ENCODE results near the gene TOM1L2. TPM values are rescaled to one million over a fixed set of nuclear protein-coding genes. Genes with fewer than 3 reads are reported as not detected.

The TOM1L2 gene
- total RNA-seq, 1 experiment from 2014 or later, result 35.5 TPM

- ChIA-PET POLR2A (no interaction called here), CTCF (interaction anchor here (0.6 to 5.5 kb wide), 2 partner anchors 31 to 120 kb away, joined by 3 to 92 read pairs; no protein-coding TSS in a partner anchor)
- Mint-ChIP-seq H3K4me3 (ENCODE audit: unreplicated experiment) (no peak overlapping the region), H3K9me3 (ENCODE audit: unreplicated experiment) (no peaks in the 10 kb centered on the region), H3K27ac (ENCODE audit: unreplicated experiment) (no peak overlapping the region), H3K4me1 (ENCODE audit: low read depth, unreplicated experiment) (peaks cover 5% of the 10 kb centered on the region), H3K36me3 (ENCODE audit: insufficient read depth, unreplicated experiment) (peaks cover 13% of the 10 kb centered on the region), H3K27me3 (ENCODE audit: insufficient read depth, unreplicated experiment) (no peaks in the 10 kb centered on the region)
- H3K4me1 ChIP-seq, result no peaks in the 10 kb centered on the region; the same call in 1 of the 2 replicates
- H3K36me3 ChIP-seq (ENCODE audit: control insufficient read depth, insufficient read depth, low read length), result no peaks in the 10 kb centered on the region; the same call in 1 of the 2 replicates
- no peaks in the 10 kb centered on the region for H3K27me3 ChIP-seq (replicated peaks; ENCODE audit: control insufficient read depth, insufficient read depth, low read length)
- no peaks in the 10 kb centered on the region for H3K9me3 ChIP-seq
- no peak for DNase-seq
- TF ChIP-seq CTCF (IDR thresholded peaks at IDR 0.05; ENCODE audit: insufficient read depth in 1 of 2, low read depth in 1 of 2, low read length in 1 of 2, severe bottlenecking in 1 of 2, unreplicated experiment in 1 of 2), result no peak
- no TSS peak for BruUV-seq (replicated peaks)
- H3K4me3 ChIP-seq (ENCODE audit: low read depth, low read length), result no peak overlapping the region
- intact Hi-C loops (cut with micrococcal nuclease; ENCODE audit: unreplicated experiment), result no loop called here
These were observed 84.4 kb downstream of the TOM1L2 start for GRCh38 chr17:17887752-17888304.

- no peak for DNase-seq
- no peaks in the 10 kb centered on the region for H3K9me3 ChIP-seq
- no peaks in the 10 kb centered on the region for H3K27me3 ChIP-seq (replicated peaks; ENCODE audit: control insufficient read depth, insufficient read depth, low read length)
- intact Hi-C loops (cut with micrococcal nuclease; ENCODE audit: unreplicated experiment), result no loop called here
- no peaks in the 10 kb centered on the region for H3K4me1 ChIP-seq
- Mint-ChIP-seq H3K4me3 (ENCODE audit: unreplicated experiment) (no peak overlapping the region), H3K27me3 (ENCODE audit: insufficient read depth, unreplicated experiment) (no peaks in the 10 kb centered on the region), H3K27ac (ENCODE audit: unreplicated experiment) (no peak overlapping the region), H3K9me3 (ENCODE audit: unreplicated experiment) (no peaks in the 10 kb centered on the region), H3K4me1 (ENCODE audit: low read depth, unreplicated experiment) (no peaks in the 10 kb centered on the region), H3K36me3 (ENCODE audit: insufficient read depth, unreplicated experiment) (peaks cover 6% of the 10 kb centered on the region)
- H3K4me3 ChIP-seq (ENCODE audit: low read depth, low read length), result no peak overlapping the region
- no peaks in the 10 kb centered on the region; the same call in 1 of the 2 replicates for H3K36me3 ChIP-seq (ENCODE audit: control insufficient read depth, insufficient read depth, low read length)
- ChIA-PET CTCF (interaction anchor here (1.1 kb wide), 1 partner anchor 32 kb away, joined by 3 read pairs; no protein-coding TSS in a partner anchor), POLR2A (interaction anchor here (0.6 kb wide), 1 partner anchor 176 kb away, joined by 3 read pairs; no protein-coding TSS in a partner anchor)
- no TSS peak for BruUV-seq (replicated peaks)
- no peak for TF ChIP-seq CTCF (IDR thresholded peaks at IDR 0.05; ENCODE audit: insufficient read depth in 1 of 2, low read depth in 1 of 2, low read length in 1 of 2, severe bottlenecking in 1 of 2, unreplicated experiment in 1 of 2)
These were observed 85.5 kb downstream of the TOM1L2 start for GRCh38 chr17:17886726-17887125.

GRCh38 chr17:17886226-17886625 lies 86.0 kb downstream of the TOM1L2 start:
- POLR2A ChIA-PET, result interaction anchor here (0.6 kb wide), 1 partner anchor 176 kb away, joined by 3 read pairs; no protein-coding TSS in a partner anchor
- H3K9me3 Mint-ChIP-seq (ENCODE audit: unreplicated experiment), result no peaks in the 10 kb centered on the region
- no TSS peak for BruUV-seq (replicated peaks)
- Histone ChIP-seq H3K4me1 (no peaks in the 10 kb centered on the region), H3K27me3 (replicated peaks; ENCODE audit: control insufficient read depth, insufficient read depth, low read length) (no peaks in the 10 kb centered on the region), H3K4me3 (ENCODE audit: low read depth, low read length) (no peak overlapping the region), H3K9me3 (no peaks in the 10 kb centered on the region), H3K36me3 (ENCODE audit: control insufficient read depth, insufficient read depth, low read length) (no peaks in the 10 kb centered on the region; the same call in 1 of the 2 replicates)
- no peaks in the 10 kb centered on the region for H3K27me3 Mint-ChIP-seq (ENCODE audit: insufficient read depth, unreplicated experiment)
- CTCF ChIA-PET, result interaction anchor here (1.1 kb wide), 1 partner anchor 33 kb away, joined by 3 read pairs; no protein-coding TSS in a partner anchor
- intact Hi-C loops (cut with micrococcal nuclease; ENCODE audit: unreplicated experiment), result no loop called here
- no peak overlapping the region for H3K27ac Mint-ChIP-seq (ENCODE audit: unreplicated experiment)
- H3K4me1 Mint-ChIP-seq (ENCODE audit: low read depth, unreplicated experiment), result no peaks in the 10 kb centered on the region
- no peak overlapping the region for H3K4me3 Mint-ChIP-seq (ENCODE audit: unreplicated experiment)
- TF ChIP-seq CTCF (IDR thresholded peaks at IDR 0.05; ENCODE audit: insufficient read depth in 1 of 2, low read depth in 1 of 2, low read length in 1 of 2, severe bottlenecking in 1 of 2, unreplicated experiment in 1 of 2), result no peak
- DNase-seq, result no peak
- peaks cover 6% of the 10 kb centered on the region for H3K36me3 Mint-ChIP-seq (ENCODE audit: insufficient read depth, unreplicated experiment)
